ENCODE data around the gene AFG3L2.
"Not testable (repeated sequence)": the region's sequence is repeated elsewhere in the genome, so short reads cannot be mapped to it uniquely, and the experiment has no call there.

Gene AFG3L2

DNA sequence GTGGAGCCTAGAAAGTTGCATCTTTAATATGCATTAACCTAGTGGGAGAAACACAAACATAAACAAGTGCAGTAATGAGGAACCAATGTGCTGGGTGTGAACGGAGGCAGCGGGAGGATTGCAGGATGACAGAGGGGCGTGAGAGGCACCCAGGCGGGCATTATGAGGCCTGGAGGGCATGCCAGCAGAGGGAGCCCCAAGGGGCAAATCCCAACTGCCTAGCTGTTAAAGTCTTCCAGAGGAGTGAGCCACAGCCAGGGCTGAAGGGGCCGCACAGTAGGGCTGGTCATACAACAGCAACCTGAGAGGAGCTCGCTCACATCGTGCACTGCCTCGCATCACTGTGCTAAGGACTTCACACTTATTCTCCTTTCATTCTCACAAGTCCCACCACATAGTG is 17.4 kb upstream of the AFG3L2 start:
- DNase-seq: no peak

GRCh38 chr18:12393998-12394397 is 17.0 kb upstream of the AFG3L2 start:
- no peak for DNase-seq

DNA sequence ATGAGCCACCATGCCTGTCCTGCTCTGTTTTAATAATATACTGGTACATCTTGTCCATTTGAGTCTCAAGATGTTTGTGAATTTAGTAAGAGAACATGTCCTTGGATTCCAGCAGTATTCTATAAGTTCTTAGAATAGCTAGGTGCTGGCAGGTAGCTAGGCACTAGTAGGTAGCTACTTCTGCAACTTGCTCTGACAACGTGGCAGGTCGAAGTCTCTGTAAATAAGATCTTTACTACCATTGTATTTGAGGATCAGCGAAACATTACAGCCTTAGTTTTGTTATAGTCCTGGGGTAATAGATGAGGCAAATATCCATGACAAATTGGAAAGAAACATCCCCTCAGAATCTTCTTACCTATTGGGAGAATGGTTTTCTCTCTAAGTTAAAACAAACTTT is 16.5 kb upstream of the AFG3L2 start:
- no peak for DNase-seq

GRCh38 chr18:12391487-12392165 is 14.6 kb upstream of the AFG3L2 start:
- DNase-seq: peak; percentile 33 to 40

DNA sequence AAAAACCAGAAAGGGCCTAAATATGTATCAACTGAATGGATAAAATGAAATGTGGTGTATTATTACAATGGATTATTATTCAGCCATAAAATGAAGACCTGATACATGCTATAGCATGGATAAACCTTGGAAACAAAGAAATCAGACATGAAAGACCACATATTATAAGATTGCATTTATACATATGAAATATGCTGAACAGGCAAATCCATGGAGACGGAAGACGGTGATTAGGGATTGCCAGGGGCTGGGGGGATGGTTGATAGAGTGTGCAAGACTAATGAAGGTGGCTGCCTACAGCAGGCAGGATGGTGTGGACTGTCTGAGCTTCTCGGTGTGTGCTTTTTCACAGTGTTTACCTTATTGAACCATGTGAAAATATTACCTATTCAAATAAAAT is 11.4 kb upstream of the AFG3L2 start:
- DNase-seq: no peak

GRCh38 chr18:12384261-12384660 is 7.2 kb upstream of the AFG3L2 start:
- DNase-seq: no peak

GRCh38 chr18:12383759-12384158 is 6.7 kb upstream of the AFG3L2 start:
- not testable (repeated sequence) for DNase-seq

GRCh38 chr18:12382221-12382814 is 5.3 kb upstream of the AFG3L2 start:
- DNase-seq: not testable (repeated sequence)

DNA sequence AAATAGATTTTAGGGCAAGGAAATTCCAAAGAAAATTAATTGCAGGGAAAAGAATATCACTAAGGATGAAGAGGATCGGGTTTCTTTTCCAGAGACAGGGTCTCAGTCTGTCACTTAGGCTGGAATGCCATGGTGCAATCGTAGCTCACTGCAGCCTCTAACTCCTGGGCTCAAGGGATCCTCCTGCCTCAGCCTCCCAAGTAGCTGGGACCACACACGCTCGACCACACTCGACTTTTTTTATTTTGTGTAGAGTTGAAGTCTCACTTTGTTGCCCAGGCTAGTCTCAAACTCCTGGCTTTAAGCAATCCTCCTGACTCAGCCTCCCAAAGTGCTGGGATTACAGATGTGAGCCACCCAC is 1.2 kb upstream of the AFG3L2 start:
- not testable (repeated sequence) for DNase-seq

DNA sequence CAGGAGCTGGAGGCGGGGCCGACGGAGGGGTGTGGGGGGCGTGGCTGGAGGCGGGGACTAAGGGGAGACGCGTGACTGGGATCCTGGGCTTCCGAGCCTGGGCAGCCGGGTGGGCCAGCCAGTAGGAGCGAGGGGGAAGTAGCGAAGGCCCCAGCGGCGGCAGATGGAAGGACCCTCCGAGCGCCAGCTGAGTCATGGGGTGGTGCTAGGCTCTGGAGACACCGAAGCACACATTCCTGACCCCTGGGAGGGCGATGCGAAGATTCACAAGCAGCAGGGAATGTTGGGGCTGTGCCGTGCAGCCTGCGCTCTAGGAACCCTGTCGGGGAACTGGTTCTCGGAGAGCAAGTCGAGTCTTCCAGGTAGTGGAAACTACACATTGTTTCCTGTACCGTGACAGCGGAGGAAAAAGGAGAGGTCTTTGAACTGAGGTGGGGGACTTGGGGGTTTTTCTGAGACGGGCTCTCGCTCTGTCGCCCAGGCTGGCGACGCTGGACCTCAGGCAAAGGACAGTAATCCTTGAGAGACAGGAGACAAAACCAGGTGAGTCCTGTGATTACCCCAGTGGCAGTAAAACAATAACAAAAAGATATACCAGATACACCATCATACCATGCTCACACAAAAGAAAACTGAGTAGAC is 650 bp upstream of the AFG3L2 start:
- no peak for DNase-seq

DNA sequence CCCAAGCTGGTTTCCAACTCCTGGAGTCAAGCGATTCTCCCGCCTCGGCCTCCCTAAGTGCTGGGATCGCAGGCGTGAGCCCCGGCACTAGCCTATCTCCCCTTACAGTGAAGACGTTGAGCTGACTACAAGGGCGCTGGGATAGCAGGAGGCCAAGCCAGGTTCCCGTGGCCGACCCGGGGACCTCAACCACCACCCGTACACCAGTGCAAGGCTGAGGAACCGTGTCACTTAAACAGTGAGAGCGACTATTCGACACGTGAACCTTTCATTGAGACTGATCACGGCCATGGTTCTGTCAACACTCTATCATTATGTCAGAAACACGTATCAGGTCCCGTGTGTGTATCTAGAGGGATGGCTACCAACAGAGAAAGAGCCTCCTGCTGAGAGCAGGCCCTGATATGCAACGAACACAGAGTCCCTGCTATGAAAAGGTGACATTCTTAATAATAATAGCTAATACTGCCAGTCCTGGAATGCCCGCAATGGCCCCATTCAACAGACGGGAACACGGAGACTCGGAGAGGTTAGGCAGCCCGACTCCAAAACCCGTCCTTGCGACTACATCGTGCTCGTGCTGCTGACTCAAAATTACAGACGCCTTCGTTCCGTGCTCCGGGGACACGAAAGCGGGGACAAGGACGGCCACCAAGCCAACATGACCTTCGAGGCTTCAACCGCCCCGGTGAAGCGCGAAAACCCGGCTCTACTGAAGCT is 833 bp downstream of the AFG3L2 start:
- peak in 1 of 2 experiments; percentile 23 for DNase-seq

GRCh38 chr18:12374401-12374800 is 2.6 kb downstream of the AFG3L2 start:
- no peak for DNase-seq

DNA sequence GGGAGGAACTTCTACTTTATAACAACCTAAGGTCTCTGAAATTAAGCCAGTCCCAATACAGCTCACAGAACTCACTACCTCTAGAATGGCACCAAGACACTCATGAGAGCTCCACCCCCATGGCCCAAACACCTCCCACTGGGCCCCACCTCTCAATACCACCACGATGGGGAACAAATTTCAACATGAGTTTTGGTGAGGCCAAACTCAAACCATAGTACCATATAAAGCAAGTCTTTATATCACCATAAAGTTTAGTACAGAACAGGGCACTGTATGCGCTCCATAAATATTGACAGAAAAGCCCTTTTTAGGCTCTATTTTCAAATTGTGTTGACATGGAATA is 3.3 kb downstream of the AFG3L2 start:
- DNase-seq: no peak

DNA sequence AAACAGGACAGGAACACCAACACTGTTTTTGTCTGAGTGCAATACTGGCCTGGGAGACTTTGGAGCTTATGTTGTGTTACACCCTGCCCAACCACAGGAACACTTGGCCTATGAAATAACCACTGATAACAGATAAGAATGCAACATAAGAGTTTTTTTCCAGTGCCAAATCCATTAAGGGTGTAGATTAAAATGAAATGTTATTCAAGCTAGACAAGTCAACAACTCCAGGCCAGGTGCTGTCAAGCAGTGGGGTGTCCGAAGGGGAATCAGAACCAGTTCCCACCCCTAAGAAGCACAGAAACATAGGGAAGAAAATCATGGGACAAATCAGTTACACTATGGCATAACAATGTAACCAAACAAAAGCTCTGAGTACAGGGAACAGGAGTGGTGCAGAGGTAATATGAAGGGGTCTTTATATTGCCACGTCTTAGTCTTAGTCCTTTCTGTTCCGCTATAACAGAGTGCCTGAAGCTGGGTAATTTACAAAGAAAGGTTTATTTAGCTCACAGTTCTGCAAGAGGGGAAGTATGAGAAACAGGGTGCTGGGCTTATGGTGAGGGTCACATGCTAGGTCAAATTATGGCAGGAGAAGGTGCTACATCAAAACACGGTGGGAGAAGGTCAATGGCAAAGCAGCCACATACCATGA is 3.8 kb downstream of the AFG3L2 start:
- no peak for DNase-seq

- DNase-seq: no peak
Measured at GRCh38 chr18:12372406-12372805, 4.6 kb downstream of the AFG3L2 start.

DNA sequence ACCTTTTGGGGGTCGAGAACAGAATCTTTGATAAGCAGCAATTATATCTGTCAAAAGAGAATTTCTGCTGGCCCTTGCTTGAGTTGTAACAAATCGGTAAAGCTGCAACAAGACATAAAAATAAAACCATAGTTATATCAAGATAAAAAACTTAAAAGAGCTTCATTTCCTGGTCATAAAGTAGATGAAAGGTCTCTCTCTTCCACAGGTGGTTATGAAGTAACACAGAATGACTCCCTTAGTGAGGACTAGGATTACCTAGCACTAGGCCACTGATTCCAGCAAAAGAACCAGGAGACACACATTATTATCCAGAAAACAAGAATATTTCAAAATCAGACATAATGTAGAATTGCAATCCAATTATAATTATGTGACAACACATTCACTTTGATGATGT is 5.4 kb downstream of the AFG3L2 start:
- no peak for DNase-seq

GRCh38 chr18:12369211-12369610 is 7.8 kb downstream of the AFG3L2 start:
- DNase-seq: no peak

DNA sequence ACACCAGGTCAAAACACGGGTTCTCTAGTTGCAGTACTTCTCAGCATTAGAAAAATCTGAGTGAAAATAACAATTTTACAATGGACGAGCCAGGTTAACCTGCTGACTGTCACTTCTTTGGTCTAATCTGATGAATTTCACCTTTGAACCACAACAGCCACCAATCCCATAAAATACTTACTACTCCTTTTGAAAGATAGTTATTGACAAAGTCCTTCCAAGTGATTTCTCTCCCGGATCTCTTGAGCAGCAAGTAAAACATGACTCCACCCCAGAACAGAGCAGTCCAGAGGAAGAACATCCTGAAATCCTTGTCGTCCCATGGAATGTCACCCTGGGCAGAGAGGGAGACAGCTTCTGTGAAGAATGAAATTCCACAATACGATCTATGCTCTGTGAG is 10.2 kb downstream of the AFG3L2 start:
- no peak for DNase-seq

DNA sequence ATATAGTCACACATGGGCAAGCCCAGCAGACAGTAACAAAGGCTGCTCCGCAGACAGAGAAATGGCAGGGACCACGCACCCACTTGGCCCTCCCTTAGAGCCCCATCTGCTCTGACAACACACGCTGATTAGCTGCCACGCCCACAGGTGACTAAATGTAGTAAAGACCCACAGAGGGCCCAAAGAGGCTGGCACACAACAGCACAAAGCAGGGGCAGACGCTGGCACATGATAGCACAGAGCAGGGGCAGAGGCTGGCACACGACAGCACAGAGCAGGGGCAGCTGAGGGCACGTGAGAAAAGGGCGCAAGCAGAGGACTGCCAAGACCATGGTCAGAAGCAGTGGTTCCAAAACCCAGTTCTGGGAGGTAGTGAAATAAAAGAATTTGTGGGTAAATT is 10.6 kb downstream of the AFG3L2 start:
- DNase-seq: no peak

DNA sequence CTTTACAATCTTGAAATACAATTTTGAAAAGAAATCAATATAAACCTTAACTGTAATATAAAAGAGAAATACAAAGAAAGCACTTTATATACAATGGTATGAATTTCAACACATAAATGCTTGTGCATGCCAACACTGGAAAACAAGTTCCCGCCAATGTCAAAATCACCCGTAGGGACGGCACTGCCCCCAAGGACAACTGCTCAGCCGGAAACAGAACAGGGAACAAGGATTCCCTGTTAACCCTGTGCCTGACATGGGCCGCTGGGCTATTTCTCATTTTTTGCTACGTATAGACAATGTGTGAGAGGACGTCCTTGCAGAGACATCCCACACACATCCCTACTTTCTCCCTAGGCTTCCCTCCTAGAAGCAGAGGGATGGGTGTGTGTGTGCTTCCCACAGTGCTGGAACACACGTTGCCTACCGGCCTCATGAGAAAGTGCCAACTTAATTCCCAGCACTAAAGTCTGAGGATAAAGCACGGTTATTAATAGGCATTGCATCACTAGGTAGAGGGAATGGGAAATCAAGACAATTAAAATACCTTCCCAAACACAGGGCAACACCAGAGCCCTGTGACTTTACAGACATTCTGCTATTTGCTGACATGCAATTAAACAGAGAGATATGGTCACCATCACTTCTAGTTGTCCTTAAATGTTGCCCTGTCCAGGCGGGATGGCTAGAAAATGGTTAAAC is 14.4 kb downstream of the AFG3L2 start:
- DNase-seq: no peak

- DNase-seq: no peak
Measured at GRCh38 chr18:12361770-12362378, 15.2 kb downstream of the AFG3L2 start.

- no peak for DNase-seq
Measured at GRCh38 chr18:12359515-12359927, 17.5 kb downstream of the AFG3L2 start.
